ENCODE measurements around the gene CMSS1. TPM values are rescaled to one million over a fixed set of nuclear protein-coding genes. Genes with fewer than 3 reads are reported as not detected.

Gene CMSS1
- total RNA-seq, 2 donors from 2014 or later, result 18.9 to 20.4 TPM

DNA sequence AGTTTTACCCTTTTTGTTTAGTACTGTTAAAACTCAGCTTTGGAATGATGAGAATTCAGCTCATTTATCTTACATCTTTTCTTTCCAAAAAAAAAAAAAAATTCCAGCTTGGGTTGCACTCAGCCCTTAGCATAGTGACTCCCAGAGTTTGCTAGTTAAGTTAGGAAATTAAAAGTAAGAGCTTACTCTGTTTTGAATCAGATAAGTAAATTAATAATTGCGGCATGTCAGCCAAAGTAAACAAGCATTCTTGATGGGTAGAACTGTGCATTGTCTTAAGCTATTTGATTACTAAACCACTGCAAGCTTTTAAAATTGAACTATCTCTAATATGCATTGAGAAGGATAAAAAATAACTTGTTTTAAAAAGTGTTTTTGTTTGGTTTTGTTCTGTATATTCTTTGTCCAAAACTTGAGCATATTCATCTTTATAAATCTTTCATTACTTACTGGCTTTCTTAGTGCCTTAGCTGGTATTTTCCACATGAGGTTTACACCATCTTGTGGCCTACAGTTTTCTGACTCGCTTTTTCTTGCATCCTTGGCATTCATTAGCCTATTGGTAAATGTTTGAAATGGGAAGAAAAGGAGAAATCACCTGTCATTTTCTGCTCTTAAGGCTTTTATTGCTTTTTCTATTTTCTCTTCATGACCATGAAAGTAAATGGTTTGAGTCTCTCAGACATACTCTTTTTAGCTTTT is 189.1 kb downstream of the CMSS1 start:
- ATAC-seq, result no peak
- H3K9me3 ChIP-seq (ENCODE audit: control insufficient read depth, low read length, poor library complexity, severe bottlenecking), result no peaks in the 10 kb centered on the region
- H3K36me3 Mint-ChIP-seq (ENCODE audit: low read depth), result no peaks in the 10 kb centered on the region
- H3K27ac Mint-ChIP-seq, result peak overlapping the region; percentile 66
- H3K27me3 Mint-ChIP-seq, result no peaks in the 10 kb centered on the region
- no peak for DNase-seq
- peaks cover 13% of the 10 kb centered on the region for H3K4me1 Mint-ChIP-seq
- H3K4me3 Mint-ChIP-seq, result no peak overlapping the region

DNA sequence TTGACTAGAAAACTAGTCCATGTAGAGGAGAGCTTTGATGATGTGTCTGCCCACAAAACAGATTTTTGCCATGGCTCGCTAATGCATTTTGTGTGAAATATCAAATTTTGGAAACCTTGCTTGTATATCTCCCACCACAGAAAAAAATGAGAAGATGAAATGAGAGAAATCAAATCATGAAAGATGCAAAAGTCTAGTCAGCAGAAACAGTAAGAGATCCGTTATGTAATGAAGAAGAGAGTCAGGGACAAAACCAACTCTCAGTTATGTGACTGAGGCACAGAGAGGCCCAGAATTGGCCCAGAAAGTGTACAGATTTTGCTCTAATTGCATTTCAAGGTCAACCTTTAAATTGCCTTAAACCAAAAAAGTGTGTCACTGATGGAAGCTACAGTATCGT is 189.7 kb downstream of the CMSS1 start:
- H3K9me3 ChIP-seq (ENCODE audit: control insufficient read depth, low read length, poor library complexity, severe bottlenecking), result no peaks in the 10 kb centered on the region
- ATAC-seq, result no peak
- H3K27ac Mint-ChIP-seq, result no peak overlapping the region

DNA sequence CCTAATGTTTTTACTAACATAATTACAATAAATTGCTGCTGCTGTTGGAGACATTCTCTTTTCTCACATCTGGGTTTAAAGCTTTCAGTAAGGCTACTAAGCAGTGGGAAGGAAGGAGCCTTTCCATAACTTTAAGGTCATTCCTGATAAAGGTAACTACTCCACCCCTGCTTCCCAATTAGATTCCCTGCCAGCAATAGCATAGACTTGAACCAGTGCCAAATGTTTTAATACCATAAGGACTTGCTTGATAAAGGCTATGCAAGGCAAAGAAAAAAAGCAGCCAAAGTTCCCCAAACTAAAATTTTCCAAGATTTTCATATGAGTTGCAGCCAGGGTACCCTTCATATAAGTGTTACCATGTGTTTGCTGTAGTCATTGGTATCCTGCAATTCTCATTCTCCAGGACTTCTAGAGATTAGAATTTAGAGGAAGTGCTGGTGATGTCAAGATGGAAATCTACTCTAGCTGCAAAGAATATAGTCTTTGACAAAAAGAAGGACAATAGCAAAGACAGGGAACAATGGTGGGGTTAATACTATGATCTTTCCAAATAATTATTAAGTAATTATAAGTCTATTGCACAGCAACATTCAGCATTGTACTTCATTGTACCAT is 190.5 kb downstream of the CMSS1 start:
- no peaks in the 10 kb centered on the region for H3K27me3 Mint-ChIP-seq
- no peak overlapping the region for H3K4me3 Mint-ChIP-seq
- DNase-seq, result no peak
- H3K27ac Mint-ChIP-seq, result no peak overlapping the region
- no peak for ATAC-seq
- peaks cover 9% of the 10 kb centered on the region for H3K4me1 Mint-ChIP-seq
- no peaks in the 10 kb centered on the region for H3K9me3 ChIP-seq (ENCODE audit: control insufficient read depth, low read length, poor library complexity, severe bottlenecking)
- no peaks in the 10 kb centered on the region for H3K36me3 Mint-ChIP-seq (ENCODE audit: low read depth)

More for the DNA sequence above, 189.7 kb downstream of the CMSS1 start:
- Mint-ChIP-seq H3K27me3 (no peaks in the 10 kb centered on the region), H3K4me3 (no peak overlapping the region), H3K36me3 (ENCODE audit: low read depth) (no peaks in the 10 kb centered on the region), H3K4me1 (peaks cover 13% of the 10 kb centered on the region)
- DNase-seq, result no peak

DNA sequence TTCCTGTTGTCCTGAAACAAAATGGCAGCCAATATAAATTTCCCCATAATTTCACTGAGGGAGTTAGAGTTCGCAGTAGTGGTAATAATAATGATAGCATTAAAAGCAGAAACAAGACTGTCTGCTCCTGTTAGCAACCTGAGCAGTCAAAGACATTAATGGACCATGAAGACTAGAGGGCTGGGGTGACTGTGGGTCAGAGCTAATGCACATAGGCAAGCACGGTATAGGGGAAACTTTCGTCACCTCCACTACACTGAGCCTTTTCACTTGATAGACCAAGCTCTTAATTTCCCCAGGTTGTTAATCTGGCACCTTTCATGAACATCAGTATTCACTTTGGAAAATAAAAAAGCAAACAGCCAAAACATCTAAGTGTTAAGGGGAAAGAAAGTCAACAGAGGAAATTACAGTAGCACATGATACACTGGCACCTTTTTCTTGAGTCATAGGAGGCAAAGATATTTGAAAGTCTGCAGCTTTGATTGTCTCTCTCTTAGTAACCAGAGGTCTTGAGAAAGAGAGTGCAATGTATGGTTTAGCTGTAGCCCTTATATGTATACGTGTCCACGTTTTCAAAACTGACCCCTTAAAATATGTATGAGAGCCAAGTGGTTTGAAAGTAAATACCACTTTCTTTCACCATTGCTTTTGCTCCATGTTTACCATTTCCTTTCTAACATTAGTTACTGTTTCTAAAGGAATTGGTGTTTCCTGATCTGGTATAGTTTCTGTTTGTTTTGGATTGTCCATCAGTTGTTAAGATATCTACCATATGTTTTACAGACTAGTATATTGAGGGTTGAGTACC is 191.8 kb downstream of the CMSS1 start:
- H3K36me3 Mint-ChIP-seq (ENCODE audit: low read depth), result no peaks in the 10 kb centered on the region
- DNase-seq (no peak), ATAC-seq (no peak)
- no peaks in the 10 kb centered on the region for H3K27me3 Mint-ChIP-seq
- no peaks in the 10 kb centered on the region for H3K9me3 ChIP-seq (ENCODE audit: control insufficient read depth, low read length, poor library complexity, severe bottlenecking)
- no peak overlapping the region for H3K4me3 Mint-ChIP-seq
- peaks cover 5% of the 10 kb centered on the region for H3K4me1 Mint-ChIP-seq
- no peak overlapping the region for H3K27ac Mint-ChIP-seq

DNA sequence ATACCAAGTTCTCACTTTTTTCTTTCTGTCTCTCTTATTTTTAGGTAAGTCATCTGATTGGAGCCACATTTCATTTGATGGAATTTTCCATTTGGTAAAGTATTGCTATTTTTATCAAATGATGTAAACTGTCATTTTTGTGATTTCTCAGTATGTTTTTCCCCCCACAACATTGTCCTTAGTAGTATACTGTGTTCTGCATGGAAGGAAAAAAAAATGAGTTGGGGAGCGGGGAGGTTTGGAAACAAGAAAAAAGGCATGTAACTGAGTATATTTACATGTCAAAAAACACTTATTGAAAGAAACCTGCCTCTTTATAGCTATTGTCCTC is 192.4 kb downstream of the CMSS1 start:
- H3K27me3 Mint-ChIP-seq, result no peaks in the 10 kb centered on the region

DNA sequence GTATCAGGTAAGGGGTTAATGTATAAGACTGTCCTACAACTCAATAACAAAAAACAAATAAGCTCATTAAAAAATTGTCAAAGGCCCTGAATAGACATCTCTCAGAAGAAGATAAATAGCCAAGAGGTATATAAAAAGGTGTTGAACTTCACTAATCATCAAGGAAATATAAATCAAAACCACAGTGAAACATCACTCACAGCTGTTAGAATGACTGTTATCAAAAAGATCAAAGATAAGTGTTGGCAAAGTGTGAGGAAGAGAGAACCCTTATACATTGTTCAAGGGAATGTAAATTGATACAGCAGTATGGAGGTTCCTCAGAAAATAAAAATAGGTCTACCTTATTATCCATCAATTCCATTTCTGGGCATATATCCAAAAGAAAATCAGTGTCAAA is 201.1 kb downstream of the CMSS1 start:
- ATAC-seq, result no peak
- H3K9me3 ChIP-seq (ENCODE audit: control insufficient read depth, low read length, poor library complexity, severe bottlenecking), result no peaks in the 10 kb centered on the region
- H3K27me3 Mint-ChIP-seq, result no peaks in the 10 kb centered on the region
- peaks cover 4% of the 10 kb centered on the region for H3K4me1 Mint-ChIP-seq
- H3K27ac Mint-ChIP-seq, result peak overlapping the region; percentile 2
- H3K36me3 Mint-ChIP-seq (ENCODE audit: low read depth), result peaks cover 2% of the 10 kb centered on the region
- H3K4me3 Mint-ChIP-seq, result no peak overlapping the region
- no peak for DNase-seq

More for the DNA sequence above, 192.4 kb downstream of the CMSS1 start:
- H3K9me3 ChIP-seq (ENCODE audit: control insufficient read depth, low read length, poor library complexity, severe bottlenecking), result no peaks in the 10 kb centered on the region
- H3K27ac Mint-ChIP-seq, result no peak overlapping the region
- DNase-seq (no peak), ATAC-seq (no peak)
- no peak overlapping the region for H3K4me3 Mint-ChIP-seq
- peaks cover 4% of the 10 kb centered on the region for H3K4me1 Mint-ChIP-seq
- no peaks in the 10 kb centered on the region for H3K36me3 Mint-ChIP-seq (ENCODE audit: low read depth)

DNA sequence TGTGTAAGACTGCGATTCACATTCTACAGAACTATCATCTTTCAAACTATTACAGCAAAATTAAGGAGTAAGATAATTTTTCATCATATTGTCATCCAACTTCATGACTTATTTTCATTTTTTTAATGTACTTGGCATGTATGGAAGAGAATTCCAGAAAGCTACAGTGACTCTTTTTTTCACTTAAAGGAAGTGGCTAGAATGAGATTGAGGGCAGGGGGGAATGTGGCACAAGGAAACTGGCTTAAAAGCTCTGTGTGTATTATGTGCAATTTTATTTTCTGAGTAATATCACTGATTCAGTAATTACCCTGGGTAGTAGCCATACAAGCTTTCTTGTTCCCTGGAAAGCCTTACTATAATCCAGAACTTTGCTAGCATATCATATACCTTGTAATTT is 202.1 kb downstream of the CMSS1 start:
- no peak for ATAC-seq
- peaks cover 4% of the 10 kb centered on the region for H3K4me1 Mint-ChIP-seq
- H3K4me3 Mint-ChIP-seq, result no peak overlapping the region
- no peak overlapping the region for H3K27ac Mint-ChIP-seq
- no peaks in the 10 kb centered on the region for H3K9me3 ChIP-seq (ENCODE audit: control insufficient read depth, low read length, poor library complexity, severe bottlenecking)
- no peak for DNase-seq
- peaks cover 2% of the 10 kb centered on the region for H3K36me3 Mint-ChIP-seq (ENCODE audit: low read depth)
- H3K27me3 Mint-ChIP-seq, result no peaks in the 10 kb centered on the region

DNA sequence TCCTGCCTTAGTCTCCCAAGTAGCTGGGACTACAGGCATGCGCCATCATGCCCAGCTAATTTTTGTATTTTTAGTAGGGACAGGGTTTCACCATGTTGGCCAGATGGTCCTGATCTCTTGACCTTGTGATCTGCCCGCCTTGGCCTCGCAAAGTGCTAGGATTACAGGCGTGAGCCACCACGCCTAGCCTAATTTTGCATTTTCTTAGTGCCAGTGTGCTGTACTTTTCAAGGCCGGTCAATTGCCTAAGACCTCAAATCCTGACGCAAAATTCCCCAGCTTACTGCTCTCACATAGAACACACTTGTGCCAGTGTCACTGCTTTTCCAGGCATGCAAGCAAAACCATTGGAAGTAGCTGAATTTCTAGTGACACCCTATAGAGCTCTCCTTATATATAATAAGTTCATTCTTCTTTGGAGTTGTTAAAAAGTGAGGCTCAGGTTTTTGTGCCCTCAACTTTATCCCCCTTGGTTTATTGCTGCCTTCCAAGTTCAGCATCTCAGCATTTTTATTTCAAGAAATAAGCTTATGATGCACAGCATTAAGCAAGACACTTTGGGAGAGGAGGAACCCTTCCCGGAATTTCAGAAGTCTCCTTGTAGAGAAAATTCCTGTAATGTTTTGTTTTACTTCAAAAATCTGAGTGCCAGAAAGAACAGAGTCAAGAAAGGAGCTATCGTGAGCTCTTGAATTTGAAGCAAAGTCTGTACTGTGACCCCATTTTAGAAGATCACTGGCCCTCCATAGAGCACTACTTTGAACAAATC is 203.4 kb downstream of the CMSS1 start:
- Mint-ChIP-seq H3K36me3 (ENCODE audit: low read depth) (peaks cover 2% of the 10 kb centered on the region), H3K4me1 (peaks cover 4% of the 10 kb centered on the region), H3K4me3 (no peak overlapping the region), H3K27ac (no peak overlapping the region), H3K27me3 (no peaks in the 10 kb centered on the region)
- H3K9me3 ChIP-seq (ENCODE audit: control insufficient read depth, low read length, poor library complexity, severe bottlenecking), result no peaks in the 10 kb centered on the region
- no peak for DNase-seq
- no peak for ATAC-seq

DNA sequence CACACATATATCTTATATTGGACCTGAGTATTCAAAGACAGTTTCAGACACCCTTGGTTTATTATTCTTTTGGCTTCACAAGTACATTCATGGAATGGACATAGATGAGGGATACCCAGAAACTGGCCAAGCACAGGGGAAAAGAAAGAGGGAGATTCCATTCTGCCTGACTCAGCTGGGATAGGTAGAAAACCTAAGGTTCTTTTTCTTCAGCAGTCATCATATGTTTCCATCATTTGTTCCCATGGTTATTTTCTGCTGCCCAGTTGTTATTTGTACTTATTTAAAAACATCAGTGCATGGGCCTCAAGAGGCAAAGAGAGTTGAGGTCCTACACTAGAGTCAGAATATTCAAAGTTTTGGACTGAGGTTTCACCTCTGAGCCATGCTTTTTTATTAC is 204.8 kb downstream of the CMSS1 start:
- H3K36me3 Mint-ChIP-seq (ENCODE audit: low read depth), result peaks cover 2% of the 10 kb centered on the region
- DNase-seq (no peak), ATAC-seq (no peak)
- no peak overlapping the region for H3K27ac Mint-ChIP-seq
- H3K27me3 Mint-ChIP-seq, result no peaks in the 10 kb centered on the region
- H3K4me3 Mint-ChIP-seq, result no peak overlapping the region
- H3K9me3 ChIP-seq (ENCODE audit: control insufficient read depth, low read length, poor library complexity, severe bottlenecking), result no peaks in the 10 kb centered on the region
- H3K4me1 Mint-ChIP-seq, result peaks cover 4% of the 10 kb centered on the region

DNA sequence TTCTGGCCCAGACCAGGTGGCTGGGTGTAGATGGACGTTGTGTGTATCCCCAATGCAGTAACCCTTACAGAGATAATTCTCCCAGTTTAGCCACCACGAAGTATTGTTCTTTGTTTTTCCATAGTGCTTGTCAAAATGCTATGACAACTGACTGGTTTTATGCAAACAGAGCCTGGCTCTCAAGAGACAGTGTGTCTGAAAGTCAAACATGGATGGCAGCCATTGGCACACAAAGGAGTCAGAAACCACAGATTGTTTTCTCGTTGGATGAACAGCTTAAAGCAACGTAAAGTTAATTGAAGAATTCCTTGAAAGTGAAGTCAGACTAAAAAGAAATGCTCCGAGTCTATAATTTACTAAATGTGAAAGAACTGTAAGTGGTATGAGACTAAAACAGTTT is 205.5 kb downstream of the CMSS1 start:
- no peak for ATAC-seq
- Mint-ChIP-seq H3K27me3 (no peaks in the 10 kb centered on the region), H3K4me1 (peaks cover 4% of the 10 kb centered on the region), H3K27ac (no peak overlapping the region), H3K36me3 (ENCODE audit: low read depth) (peaks cover 2% of the 10 kb centered on the region), H3K4me3 (no peak overlapping the region)
- H3K9me3 ChIP-seq (ENCODE audit: control insufficient read depth, low read length, poor library complexity, severe bottlenecking), result no peaks in the 10 kb centered on the region
- DNase-seq, result no peak

DNA sequence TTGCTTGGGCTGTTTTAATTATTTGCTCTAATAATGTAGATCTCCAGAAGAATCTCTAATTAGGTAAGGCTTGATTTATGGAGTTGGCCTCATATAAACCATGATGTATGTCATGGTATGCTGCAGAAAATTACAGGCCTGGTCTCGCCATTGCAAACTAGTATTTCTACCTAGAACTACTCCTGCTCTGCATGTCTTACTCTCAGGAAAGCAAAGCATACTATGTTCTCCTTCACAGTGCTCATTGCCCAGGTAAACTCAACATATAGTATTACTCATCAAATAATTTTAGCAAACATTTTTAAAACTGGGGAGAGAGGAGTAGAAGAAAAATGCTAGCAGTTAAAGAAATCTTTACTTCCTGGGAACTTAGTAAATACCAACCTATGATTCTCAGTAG is 205.9 kb downstream of the CMSS1 start:
- Mint-ChIP-seq H3K27ac (no peak overlapping the region), H3K4me3 (no peak overlapping the region), H3K27me3 (no peaks in the 10 kb centered on the region), H3K36me3 (ENCODE audit: low read depth) (peaks cover 2% of the 10 kb centered on the region), H3K4me1 (peaks cover 2% of the 10 kb centered on the region)
- no peaks in the 10 kb centered on the region for H3K9me3 ChIP-seq (ENCODE audit: control insufficient read depth, low read length, poor library complexity, severe bottlenecking)
- DNase-seq (no peak), ATAC-seq (no peak)

DNA sequence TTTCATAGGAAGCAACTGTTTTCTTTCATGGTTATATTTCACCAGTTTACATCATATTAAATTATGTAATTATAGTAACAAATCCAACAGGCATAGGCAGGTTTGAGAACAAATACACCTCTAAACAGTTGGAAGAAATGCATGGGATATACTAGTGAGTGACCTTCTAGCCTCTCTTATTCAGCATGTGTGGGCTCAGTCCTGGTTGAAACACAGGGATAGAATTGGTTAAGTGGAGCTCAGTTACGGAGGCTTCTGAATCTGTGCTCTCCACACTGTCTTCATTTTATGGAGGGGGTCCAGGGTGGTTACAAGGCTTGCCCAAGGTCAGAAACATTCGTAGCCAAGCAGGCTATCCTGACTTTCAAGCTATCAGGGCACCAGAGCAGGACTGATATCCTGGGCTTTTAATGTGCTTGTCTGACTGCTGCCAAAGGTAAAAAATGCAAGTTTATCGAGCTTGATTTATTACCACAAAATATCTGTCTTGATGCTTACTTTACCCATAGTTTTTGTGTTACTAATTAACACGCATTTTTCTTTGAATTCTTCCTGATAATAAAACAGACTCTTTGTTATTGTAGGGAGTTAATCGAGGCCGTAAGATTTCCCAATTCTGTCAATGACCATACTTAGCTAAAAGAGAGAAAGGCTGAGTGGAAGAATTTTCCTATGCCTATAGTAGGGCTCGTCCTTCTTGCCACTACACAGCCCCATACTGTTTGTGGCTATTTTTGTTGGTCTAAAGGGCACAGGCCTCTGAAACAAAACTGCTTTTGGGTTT is 207.1 kb downstream of the CMSS1 start:
- H3K9me3 ChIP-seq (ENCODE audit: control insufficient read depth, low read length, poor library complexity, severe bottlenecking), result no peaks in the 10 kb centered on the region
- no peak overlapping the region for H3K27ac Mint-ChIP-seq
- H3K4me3 Mint-ChIP-seq, result no peak overlapping the region
- H3K27me3 Mint-ChIP-seq, result no peaks in the 10 kb centered on the region
- no peak for DNase-seq
- no peak for ATAC-seq
- peaks cover 2% of the 10 kb centered on the region for H3K36me3 Mint-ChIP-seq (ENCODE audit: low read depth)
- H3K4me1 Mint-ChIP-seq, result no peaks in the 10 kb centered on the region
